NK-92 treated with Interleukin-12 subunit alpha and Interleukin-12 subunit beta, amount 100 ng/mL, for 24 hours (cell line): Measurements from ENCODE around the gene CYB5A.
"Not testable (repeated sequence)": the region's sequence is repeated elsewhere in the genome, so short reads cannot be mapped to it uniquely, and the experiment has no call there.

Source experiments
- DNase-seq: peaks from one replicate; lab custom pipeline; 2025; lab: John Stamatoyannopoulos, UW

The CYB5A gene, protein sequence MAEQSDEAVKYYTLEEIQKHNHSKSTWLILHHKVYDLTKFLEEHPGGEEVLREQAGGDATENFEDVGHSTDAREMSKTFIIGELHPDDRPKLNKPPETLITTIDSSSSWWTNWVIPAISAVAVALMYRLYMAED

DNA sequence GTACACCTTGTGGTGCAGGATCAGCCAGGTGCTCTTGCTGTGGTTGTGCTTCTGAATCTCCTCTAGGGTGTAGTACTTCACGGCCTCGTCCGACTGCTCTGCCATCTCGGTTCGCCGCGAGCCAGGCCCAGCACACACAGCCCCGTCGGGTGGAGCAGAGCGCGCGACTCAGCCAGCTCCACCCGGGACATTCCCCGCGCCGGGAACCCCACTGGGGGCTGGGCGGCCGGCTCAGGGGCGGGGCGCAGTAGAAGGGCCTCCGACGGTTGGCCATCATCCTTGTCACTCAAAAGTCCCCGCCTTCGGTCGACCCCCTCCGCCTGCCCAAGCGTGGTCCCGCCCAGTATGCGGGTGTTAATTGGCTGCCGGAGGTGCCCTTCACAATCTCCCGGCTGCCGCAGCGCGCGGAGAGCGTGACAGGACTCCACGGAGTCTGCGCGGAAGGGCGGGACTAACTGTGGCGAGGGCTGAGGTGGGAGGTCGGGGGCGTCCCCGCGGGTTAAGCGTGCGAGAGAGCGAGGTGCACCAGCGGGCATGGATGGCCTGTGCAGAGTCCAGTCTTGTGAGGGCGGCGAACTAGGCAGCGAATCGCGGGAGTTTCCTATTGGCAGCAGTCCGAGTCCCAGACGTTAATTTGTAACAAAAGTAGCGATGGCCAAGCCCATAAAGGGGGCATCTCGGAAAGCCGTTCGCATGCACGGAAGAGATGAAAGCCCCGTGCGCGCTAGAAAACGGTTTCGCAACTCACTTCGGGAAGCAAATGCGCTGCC is at the start of gene CYB5A:
Gene CYB5A (minus strand): TSS at position 193 of the 770 bp plus-strand sequence. CDS start 88 bp downstream, at position 105.
- no peak for DNase-seq

DNA sequence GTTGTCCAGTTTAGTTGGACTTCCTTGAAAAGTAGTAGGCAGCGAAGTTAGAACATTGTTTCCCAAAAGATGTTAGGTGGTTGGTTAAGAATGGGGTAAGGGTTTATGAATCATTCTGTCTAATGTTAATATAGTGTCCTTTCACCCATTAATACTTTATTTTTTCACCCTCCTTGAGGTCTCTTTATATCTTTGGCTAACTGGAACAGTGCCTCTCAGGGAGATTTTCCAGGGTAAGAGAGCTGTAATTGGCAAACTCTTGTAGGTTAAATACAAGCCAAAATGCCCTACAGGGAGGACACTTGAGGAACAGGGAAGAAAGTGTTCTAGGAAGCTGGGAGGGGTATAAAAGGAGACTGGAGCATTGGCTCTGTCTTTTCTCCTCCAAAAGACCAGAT is 46.1 kb upstream of the CYB5A start:
- no peak for DNase-seq

DNA sequence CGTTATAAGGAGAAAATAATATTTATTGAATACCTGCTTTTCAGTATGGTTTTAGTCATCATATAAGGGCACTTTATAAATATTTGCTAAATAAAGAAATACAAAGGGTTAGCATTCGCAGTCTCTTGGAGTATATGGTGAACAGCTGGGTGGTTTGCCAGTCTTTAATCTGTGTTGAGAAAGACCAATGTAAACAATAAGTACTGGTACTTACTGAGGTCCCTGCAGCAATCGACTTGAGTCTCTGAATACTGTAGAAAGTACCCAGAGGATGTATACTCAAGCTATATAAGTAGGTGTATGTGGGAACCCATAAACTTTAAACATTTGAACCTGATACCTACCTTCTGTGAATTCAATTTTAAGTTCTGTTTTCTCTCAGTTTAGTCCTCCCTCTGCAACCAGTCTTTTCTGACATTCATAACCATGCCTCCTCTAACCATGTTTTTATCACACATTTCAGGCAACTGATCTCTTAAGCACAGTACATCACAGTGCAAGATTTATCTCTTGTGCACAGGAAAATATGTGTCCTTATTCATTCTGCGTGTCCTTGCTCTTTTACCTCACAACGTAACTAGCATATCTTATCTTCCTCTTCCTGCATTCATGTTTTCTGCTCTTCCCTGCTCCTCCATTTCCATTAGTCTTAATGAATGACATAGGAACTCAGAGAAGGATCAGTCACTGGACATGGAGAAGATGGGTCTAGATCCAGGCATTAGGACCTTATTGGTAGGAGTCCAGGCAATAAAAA is 45.6 kb upstream of the CYB5A start:
- DNase-seq, result no peak

DNA sequence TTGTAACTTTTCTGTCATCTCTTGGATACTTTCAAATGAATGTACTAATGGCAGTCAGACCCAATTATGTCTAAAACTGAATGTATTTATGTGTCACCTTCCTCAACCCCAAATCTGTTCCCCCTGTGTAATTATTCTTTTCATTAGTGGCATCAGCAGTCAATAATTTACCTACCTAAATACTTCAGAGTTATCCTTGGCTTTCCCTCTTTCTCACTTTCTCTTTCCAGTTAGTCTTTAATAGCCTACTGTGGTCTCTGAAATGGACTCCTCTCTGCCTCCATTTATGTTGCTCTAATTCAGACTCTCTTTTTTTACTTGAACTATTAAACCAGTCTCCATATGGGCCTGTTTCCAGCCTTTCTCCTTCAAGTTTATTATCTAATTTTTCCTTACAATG is 44.9 kb upstream of the CYB5A start:
- no peak for DNase-seq

DNA sequence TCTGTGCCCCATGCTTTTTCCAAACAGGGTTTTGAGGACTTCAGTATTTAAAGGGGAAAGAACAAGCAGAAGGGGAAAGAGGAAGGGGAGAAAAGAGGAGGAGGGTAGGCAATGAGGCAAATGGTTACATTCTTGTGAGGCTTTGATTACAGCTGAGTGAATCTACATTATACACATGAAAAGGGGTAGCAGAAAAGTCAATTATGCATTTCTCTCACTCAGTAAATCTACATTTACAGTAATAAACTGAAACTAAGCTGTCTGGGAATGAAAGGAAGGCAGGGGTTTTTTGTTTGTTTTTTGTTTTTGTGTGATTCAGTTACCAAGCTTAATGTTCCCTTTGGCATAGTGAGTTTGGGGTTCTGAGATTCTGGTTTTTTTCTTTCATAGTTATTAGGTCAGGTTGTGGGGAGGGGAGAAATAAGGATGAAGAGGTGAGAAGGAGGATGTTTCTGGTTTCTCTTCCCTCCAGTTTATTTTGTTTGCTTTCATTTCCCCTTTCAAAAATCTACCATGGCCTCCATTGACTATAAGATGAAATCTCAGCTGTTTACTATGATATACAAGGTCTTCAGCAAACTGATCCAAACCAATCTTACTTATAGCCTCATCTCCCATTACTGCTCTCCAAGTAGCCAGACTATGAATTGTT is 42.6 kb upstream of the CYB5A start:
- no peak for DNase-seq

DNA sequence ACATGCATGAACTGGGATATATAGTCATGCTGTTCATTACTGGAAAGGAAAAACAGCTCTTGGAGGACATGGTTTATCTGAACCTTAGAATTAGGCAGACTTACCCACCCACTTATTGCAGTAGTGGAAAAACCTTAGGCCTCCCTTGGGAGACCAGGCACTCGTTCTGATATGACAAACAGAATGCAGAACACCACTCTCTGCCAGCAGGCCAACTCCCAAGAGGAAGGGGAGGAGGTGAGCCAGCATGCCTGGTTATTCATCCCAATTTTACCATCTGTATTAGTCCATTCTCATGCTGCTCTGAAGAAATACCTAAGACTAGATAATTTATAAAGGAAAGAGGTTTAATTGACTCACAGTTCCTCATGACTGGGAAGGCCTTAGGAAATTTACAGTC is 41.3 kb upstream of the CYB5A start:
- DNase-seq, result no peak

DNA sequence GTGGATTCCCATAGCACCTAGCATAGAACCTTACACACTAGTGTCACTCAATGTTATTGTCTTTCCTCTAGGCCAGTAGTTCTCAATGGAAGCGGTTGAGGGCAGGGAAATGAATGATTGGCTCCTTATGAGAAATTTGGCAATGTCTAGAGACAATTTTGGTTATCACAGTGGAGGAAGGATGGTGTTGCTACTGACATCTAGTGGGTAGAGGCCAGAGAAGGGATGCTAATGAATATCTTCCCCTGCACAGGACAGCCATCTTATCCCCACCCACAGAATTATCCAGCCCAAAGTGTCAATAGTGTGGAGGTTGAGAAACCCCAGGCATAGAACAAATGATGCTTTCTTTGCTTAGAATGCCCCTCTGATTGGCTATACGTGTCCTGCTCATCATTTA is 39.6 kb upstream of the CYB5A start:
- no peak for DNase-seq

DNA sequence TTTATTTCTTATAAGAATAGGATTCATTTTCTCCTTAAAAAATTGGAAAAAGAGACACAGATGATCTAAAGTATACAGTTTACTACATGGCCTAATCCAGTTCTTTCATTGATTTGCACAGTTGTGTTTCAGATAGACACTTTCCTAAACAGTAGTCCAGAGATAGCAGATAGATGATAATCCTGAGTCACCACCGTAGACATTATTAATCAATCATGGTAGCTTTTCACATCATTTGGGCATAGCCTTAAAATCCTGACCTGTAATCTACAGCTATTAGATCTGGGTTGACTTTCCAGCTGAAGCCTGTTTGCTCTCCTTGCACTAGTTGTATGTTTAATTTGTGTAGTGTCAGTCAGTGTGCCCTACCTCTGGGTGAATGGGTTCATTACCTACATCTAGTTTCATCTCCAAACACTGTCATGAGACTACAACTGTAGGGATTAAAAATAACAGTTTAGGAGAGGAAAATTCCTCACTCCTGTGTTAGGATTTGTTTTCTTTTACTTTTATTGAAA is 38.0 kb upstream of the CYB5A start:
- DNase-seq, result no peak

DNA sequence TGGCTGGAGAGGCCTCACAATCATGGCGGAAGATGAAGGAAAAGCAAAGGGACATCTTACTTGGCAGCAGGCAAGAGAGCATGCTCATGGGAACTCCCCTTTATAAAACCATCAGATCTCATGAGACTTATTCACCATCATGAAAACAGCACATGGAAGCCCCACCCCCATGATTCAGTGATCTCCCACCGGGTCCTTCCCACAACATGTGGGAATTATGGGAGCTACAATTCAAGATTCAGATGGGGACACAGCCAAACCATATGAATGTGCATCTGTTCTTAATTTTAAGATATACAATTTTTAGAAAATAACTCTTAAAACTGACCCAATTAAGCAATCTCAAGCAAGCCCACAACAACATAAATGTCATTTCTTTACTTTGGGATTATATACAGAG is 36.4 kb upstream of the CYB5A start:
- no peak for DNase-seq

DNA sequence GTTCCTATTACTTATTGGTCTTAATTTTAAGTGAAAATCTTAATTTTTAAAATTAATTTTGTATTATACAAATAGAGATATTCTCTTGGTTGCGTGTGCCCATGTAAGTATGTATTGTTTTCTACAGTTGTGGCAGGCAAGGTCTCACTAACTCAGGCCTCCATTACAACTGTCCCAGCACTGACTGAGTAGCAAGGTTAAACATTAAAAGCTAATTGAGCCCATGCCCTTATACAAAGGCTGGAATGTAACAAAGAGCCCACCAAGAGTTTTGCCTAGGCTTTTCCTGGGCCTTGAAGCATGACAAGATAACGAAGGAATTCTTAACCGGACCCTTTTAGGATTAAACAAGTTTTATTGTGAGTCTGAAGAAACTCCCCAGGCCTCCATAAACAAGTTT is 35.0 kb upstream of the CYB5A start:
- not testable (repeated sequence) for DNase-seq

DNA sequence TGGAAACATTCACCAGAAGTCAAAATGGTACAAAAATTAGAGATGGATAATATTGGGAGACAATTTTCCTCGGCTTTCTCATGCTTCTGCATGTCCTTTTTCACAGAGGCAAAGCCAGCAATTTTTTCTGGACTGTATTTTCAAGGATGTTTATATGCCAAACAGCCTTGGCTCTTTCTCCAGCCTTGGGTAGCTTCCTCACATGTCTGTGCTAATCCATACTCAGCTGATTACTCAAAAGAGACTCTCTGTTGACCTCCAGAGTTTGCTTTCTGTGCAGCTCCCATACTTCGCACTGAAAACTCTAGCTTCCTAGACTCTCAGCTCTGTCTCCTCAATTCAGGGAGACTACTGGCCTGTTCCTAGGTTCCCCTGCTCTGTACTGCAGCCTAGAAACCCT is 34.5 kb upstream of the CYB5A start:
- no peak for DNase-seq

DNA sequence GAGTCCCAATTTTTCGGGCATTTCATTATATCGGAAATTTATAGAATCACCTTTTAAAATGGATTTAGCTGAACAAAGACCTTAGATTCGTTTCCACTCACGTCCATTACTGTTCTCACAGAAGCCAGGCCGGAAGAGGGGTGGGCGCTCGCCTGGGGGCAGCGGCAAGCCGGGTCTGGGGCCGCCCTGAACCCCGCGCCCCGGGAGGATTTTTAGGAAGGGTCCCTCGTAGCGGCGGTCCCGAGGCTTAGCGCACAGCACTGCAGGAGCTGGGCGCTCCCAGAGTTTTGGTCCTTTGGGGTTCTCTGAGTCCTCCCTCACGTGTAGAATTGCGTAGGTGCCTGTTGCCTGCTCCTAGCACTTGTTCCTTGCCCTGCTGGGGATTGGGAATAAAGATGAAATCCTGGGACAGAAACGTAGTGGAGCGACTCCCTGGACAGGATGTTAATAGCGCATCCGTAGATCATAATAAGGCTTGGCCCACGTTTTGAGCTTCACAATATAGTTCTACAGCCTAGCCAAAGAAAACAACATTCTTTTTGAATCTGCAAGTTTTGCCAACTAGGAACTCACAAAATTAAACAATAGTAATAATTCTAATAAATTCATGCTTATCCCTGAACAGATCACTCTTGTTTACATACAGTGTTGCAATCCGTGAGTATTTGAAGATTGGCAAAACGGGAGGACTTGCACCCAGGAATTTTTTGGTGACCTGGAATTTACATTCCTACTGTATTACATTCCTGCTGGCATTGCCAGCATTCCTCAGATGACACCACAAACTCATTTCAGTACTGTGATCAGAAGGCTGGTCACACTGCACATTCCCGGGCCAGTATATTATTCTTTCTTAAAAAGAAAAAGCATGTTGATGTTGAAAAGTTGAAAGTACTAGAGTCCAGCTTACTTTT is 24.8 kb upstream of the CYB5A start:
- DNase-seq, result no peak

DNA sequence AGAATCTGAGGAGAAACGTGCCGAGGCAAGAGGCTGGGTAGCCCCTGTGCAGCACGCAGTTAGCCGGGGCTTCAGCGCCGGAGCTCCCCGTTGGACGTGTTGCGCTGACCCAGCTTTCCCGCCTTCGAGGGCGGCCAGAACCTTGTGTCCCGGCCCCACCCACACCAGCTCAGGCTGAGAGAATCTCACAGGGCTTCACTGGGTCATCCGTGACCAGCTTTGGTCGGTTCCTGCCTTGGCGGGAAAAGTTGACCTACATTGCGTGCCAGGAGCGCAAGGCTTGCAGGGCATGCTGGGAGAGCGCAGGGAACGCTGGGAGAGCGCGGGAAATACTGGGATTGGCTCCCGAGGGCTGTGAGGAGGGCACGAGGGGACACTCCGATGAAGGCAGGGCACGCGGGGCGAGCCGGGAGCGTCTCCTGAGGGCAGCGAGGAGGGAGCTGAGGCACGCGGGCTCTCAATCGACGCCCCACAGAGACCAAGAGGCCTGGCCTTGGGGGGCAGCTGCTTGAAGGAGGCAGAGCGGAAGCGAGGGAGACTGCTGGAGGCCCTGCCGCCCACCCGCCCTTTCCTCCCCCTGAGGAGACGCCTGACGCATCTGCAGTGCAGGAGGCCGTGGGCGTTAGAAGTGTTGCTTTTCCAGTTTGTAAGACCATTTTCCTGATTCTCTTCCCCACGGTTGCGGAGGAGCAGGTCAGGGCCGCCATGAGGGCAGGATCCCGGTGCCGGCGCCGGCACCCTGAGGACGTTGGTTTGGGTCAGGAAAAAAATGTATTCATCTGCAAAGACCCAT is 23.9 kb upstream of the CYB5A start, which contains the start of gene C18orf63:
Gene C18orf63 (plus strand): TSS at position 376 of the 793 bp plus-strand sequence. CDS start 2,027 bp downstream, outside the sequence.
- no peak for DNase-seq

DNA sequence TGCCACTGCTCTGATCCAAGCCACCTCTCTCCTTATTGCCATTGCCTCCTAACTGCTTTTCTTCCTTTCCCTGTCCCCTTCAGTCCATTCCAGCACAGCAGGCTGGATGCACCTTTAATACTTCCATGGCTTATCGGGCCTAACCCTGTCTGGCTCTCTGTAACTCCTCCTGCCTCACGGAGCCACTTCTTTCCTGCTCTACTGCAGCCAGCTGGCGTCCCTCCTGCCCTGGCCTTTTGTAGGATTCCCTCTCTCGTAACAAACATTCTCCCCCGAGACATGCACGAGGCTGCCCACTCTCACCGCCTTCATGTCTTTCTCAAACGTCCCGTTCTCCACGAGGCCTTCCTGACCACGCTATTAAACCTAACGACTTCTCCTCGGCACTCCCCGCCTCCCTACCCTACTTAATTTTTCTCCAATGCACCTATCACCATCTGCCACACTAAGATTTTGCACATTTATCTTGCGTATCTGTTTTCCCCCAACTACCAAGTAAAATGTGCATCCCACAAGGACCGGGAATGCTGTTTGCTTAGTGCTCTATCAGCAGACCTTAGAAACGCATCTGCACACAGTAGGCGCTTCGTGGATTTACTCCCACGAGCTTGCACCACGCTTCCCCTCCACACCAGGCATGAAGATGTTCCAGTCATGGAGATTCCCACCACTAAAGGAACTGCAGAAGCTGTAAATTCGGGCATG is 23.1 kb upstream of the CYB5A start:
- DNase-seq, result no peak

DNA sequence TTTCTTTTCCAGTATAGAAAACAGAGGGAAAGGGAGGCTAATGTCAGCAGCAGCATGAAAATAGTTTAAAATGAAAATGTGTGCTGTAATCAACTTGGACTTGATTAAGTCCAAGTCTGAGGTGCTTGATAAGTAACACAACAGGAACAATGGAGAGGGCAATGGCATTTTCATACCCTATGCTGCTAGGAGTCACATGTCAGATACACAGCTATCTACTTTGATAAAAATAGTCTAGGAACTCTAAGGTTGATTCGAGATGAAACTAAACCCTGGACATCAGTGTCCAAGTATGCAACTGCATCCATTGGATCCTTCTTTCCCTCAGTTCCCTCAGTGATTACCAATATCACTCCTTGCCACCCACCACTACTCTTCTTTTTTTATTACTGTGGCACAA is 19.2 kb upstream of the CYB5A start:
- no peak for DNase-seq

DNA sequence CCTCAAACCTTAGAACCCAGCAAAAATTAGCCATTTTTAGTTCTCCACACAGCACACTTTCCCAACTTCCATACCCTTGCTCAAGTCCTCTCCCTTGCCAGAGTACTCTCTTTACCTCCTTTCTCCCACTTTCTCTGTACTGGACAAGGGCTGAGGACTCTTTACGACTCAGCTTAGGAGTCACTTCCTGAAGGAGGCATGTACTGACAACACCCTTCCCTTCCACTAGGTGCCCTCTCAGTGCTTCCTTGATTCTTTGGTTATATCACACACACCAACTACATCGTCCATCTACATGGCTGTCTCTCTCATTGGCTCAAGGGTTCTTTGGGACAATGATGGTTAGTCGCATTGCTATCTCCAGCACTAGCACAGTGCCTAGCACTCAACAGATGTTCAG is 18.6 kb upstream of the CYB5A start:
- no peak for DNase-seq

DNA sequence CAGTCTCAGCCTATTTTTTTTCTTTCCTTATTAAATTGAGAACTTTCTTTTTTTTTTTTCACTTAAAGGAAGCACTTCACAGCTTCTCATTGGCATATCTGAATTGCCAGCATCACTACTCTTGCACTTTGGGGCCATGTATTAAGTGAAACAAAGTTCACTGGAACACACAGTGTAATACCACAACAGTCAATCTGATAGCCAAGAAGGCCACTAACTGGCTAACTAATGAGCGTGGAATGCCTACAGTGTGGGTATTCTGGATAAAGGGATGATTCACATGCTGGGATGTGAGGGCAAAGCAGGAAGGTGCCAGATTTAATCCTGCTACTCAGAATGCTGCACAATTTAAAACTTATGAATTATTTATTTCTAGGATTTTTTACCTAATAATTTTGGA is 12.2 kb upstream of the CYB5A start:
- no peak for DNase-seq

DNA sequence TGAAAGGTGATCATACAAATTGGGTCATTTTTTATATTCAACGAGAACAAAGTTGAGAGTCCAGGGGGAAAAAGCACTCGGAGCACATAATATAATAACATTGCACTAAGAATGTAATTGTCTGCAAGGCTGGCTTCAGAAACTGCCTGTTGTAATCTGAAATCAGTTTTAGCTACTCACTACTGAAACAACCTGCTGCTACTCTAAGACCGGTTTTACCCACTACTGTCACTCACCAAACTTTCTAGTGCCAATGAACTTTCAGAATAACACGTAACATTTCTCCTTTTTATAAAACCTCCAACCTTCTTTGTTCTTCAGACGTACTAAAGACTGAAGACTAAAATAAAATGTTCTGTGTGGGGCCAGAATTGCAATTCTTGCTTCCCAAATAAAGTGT is 11.5 kb upstream of the CYB5A start:
- no peak for DNase-seq

DNA sequence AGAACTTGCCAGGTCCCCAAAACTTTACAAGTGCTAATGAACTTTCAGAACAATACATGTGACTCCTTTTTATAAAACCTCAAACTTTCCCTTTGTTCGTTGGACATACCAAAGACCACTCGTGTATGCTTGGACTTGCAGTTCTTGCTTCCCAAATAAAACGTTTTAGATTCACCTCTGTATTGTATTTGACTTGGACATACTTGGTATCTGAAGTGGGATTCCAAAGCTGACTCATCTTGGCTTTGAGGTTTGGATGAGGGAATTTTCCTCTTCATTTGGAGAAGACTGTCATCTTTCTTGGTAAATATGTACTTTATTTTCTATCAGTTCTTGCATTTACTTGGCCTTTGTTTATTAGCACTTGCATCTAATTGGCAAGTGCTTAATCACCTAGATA is 8.0 kb upstream of the CYB5A start:
- no peak for DNase-seq

DNA sequence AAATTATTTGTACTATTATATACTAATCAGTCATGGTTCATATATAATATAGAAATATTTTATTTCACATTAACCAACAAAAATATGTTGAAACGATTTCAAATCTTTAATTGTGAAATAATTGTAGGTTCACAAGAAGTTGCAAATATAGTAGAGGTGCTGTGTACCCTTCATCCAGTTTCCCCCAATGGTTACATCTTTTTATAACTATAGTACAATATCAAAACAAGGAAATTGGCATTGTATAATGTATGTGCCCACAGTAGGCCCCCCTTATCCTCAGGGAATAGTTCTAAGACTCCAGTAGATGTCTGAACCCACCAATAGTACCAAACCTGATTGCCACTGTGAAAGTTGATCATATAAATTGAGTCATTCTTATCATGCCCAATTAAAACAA is 7.4 kb upstream of the CYB5A start:
- DNase-seq, result no peak
